ENCODE data around the gene SDSL. TPM values are rescaled to one million over a fixed set of nuclear protein-coding genes. Genes with fewer than 3 reads are reported as not detected.

The SDSL gene
- total RNA-seq, 2 donors from 2014 or later, result 14.2 to 35.2 TPM

- Histone ChIP-seq H3K9ac (ENCODE audit: low read depth in 2 of 2, low read length in 2 of 2) (no peak overlapping the region), H3K4me3 (no peak overlapping the region), H3K27ac (no peak overlapping the region), H3K4me1 (no peaks in the 10 kb centered on the region), H3K9me3 (no peaks in the 10 kb centered on the region), H3K27me3 (no peaks in the 10 kb centered on the region), H3K36me3 (no peaks in the 10 kb centered on the region)
- no peak for TF ChIP-seq CTCF (IDR thresholded peaks at IDR 0.05)
- no peak for DNase-seq
- intact Hi-C loops (cut with DNase I), result no loop called here
These were observed 41.0 kb upstream of the SDSL start for GRCh38 chr12:113381220-113381619.

- Histone ChIP-seq H3K4me3 (no peak overlapping the region), H3K4me1 (no peaks in the 10 kb centered on the region), H3K27ac (no peak overlapping the region), H3K27me3 (no peaks in the 10 kb centered on the region), H3K9me3 (no peaks in the 10 kb centered on the region), H3K36me3 (no peaks in the 10 kb centered on the region), H3K9ac (ENCODE audit: low read depth in 2 of 2, low read length in 2 of 2) (no peak overlapping the region)
- no peak for DNase-seq
- intact Hi-C loops (cut with DNase I), result no loop called here
- TF ChIP-seq CTCF (IDR thresholded peaks at IDR 0.05), result no peak
These were observed 40.0 kb upstream of the SDSL start for GRCh38 chr12:113382206-113382605.

GRCh38 chr12:113384778-113385177 is 37.4 kb upstream of the SDSL start:
- DNase-seq, result no peak
- intact Hi-C loops (cut with DNase I), result no loop called here
- H3K4me3 ChIP-seq, result no peak overlapping the region
- H3K9ac ChIP-seq (ENCODE audit: low read depth in 2 of 2, low read length in 2 of 2), result no peak overlapping the region
- no peaks in the 10 kb centered on the region for H3K9me3 ChIP-seq
- no peak overlapping the region for H3K27ac ChIP-seq
- H3K36me3 ChIP-seq, result no peaks in the 10 kb centered on the region
- no peaks in the 10 kb centered on the region for H3K27me3 ChIP-seq
- TF ChIP-seq CTCF (IDR thresholded peaks at IDR 0.05), result no peak
- H3K4me1 ChIP-seq, result no peaks in the 10 kb centered on the region

- H3K9ac ChIP-seq (ENCODE audit: low read depth in 2 of 2, low read length in 2 of 2), result no peak overlapping the region
- H3K36me3 ChIP-seq, result no peaks in the 10 kb centered on the region
- no peak overlapping the region for H3K4me3 ChIP-seq
- H3K27me3 ChIP-seq, result no peaks in the 10 kb centered on the region
- H3K27ac ChIP-seq, result no peak overlapping the region
- intact Hi-C loops (cut with DNase I), result no loop called here
- TF ChIP-seq CTCF (IDR thresholded peaks at IDR 0.05), result no peak
- H3K9me3 ChIP-seq, result no peaks in the 10 kb centered on the region
- no peak for DNase-seq
- no peaks in the 10 kb centered on the region for H3K4me1 ChIP-seq
These were observed 36.8 kb upstream of the SDSL start for GRCh38 chr12:113385282-113385882.

GRCh38 chr12:113386866-113387566 is 35.2 kb upstream of the SDSL start:
- Histone ChIP-seq H3K36me3 (no peaks in the 10 kb centered on the region), H3K9me3 (no peaks in the 10 kb centered on the region), H3K27me3 (no peaks in the 10 kb centered on the region), H3K4me3 (no peak overlapping the region), H3K4me1 (no peaks in the 10 kb centered on the region), H3K9ac (ENCODE audit: low read depth in 2 of 2, low read length in 2 of 2) (no peak overlapping the region), H3K27ac (no peak overlapping the region)
- no peak for DNase-seq
- no peak for TF ChIP-seq CTCF (IDR thresholded peaks at IDR 0.05)
- intact Hi-C loops (cut with DNase I), result no loop called here

Measured in colonic mucosa (tissue), 4 donors.